Liver (tissue), 9 donors: ENCODE results near the gene CFAP61. TPM values are rescaled to one million over a fixed set of nuclear protein-coding genes. Genes with fewer than 3 reads are reported as not detected.

Source experiments
- DNase-seq: peaks from one replicate; pipeline ENCODE4 v3.0.0-alpha.2; 2017; ENCODE audit warnings: low spot score
- H3K27ac ChIP-seq, 2 donors: one replicate each; pipeline ENCODE4 v1.7.0; 2013; ENCODE audit warnings: inconsistent platforms in 2 of 2, low read length in 2 of 2, control low read depth in 1 of 2, low read depth in 1 of 2, mild to moderate bottlenecking in 1 of 2
- H3K27me3 ChIP-seq, 4 donors: one replicate each; pipeline versions ENCODE4 v1.6.1 to v1.7.0; 2013; ENCODE audit warnings: low read length in 3 of 4, inconsistent platforms in 1 of 4, mild to moderate bottlenecking in 1 of 4, moderate library complexity in 1 of 4; ENCODE audit not compliant: control insufficient read depth in 4 of 4, insufficient read depth in 4 of 4
- H3K36me3 ChIP-seq, 4 donors: one replicate each; pipeline versions ENCODE4 v1.6.1 to v1.7.0; 2013; ENCODE audit warnings: low read length in 3 of 4, mild to moderate bottlenecking in 3 of 4, low read depth in 1 of 4, moderate library complexity in 1 of 4; ENCODE audit not compliant: control insufficient read depth in 4 of 4, insufficient read depth in 3 of 4
- H3K4me1 ChIP-seq, 4 donors: one replicate each; pipeline versions ENCODE4 v1.6.1 to v1.7.0; 2013; ENCODE audit warnings: low read length in 3 of 4, mild to moderate bottlenecking in 3 of 4, moderate library complexity in 1 of 4; ENCODE audit not compliant: control insufficient read depth in 4 of 4, insufficient read depth in 4 of 4
- H3K4me3 ChIP-seq, 3 donors: one replicate each; pipeline versions ENCODE4 v1.6.1 to v1.7.0; 2013; ENCODE audit warnings: low read length in 3 of 3, control low read depth in 1 of 3, low read depth in 1 of 3, mild to moderate bottlenecking in 1 of 3
- H3K9ac ChIP-seq, 2 donors: one replicate each; pipeline ENCODE4 v1.7.0; 2013; ENCODE audit warnings: low read length in 2 of 2, mild to moderate bottlenecking in 2 of 2, moderate library complexity in 2 of 2, control low read depth in 1 of 2, low read depth in 1 of 2
- H3K9me3 ChIP-seq, 4 donors: one replicate each; pipeline versions ENCODE4 v1.6.1 to v1.7.0; 2013; ENCODE audit warnings: low read length in 3 of 4; ENCODE audit not compliant: control insufficient read depth in 4 of 4
- ATF3 ChIP-seq: IDR thresholded peaks from 2 replicates; pipeline ENCODE4 v1.6.1; 2016; ENCODE audit warnings: antibody characterized with exemption
- CTCF ChIP-seq: fragments of 150-350 bp; IDR thresholded peaks from 2 replicates; pipeline ENCODE4 v1.5.1; 2017; ENCODE audit warnings: improper control_type of control experiment, low read depth, low read length; ENCODE audit not compliant: missing input control
- EGR1 ChIP-seq, 2 donors: IDR thresholded peaks; 2 replicates each; pipeline ENCODE4 v1.6.1; 2016 to 2018; ENCODE audit warnings: antibody characterized with exemption in 2 of 2, low read depth in 2 of 2
- FOXA2 ChIP-seq: IDR thresholded peaks from 2 replicates; pipeline ENCODE4 v1.6.1; 2016; ENCODE audit warnings: antibody characterized with exemption
- MAX ChIP-seq: IDR thresholded peaks from 2 replicates; pipeline ENCODE4 v1.6.1; 2016; ENCODE audit warnings: antibody characterized with exemption
- NR2F2 ChIP-seq: IDR thresholded peaks from 2 replicates; pipeline ENCODE4 v1.6.1; 2016; ENCODE audit warnings: antibody characterized with exemption
- REST ChIP-seq: IDR thresholded peaks from 2 replicates; pipeline ENCODE4 v1.6.1; 2016; ENCODE audit warnings: antibody characterized with exemption, mild to moderate bottlenecking
- SP1 ChIP-seq: IDR thresholded peaks from 2 replicates; pipeline ENCODE4 v1.6.1; 2018; ENCODE audit warnings: antibody characterized with exemption, mild to moderate bottlenecking
- YY1 ChIP-seq: IDR thresholded peaks from 2 replicates; pipeline ENCODE4 v1.6.1; 2016; ENCODE audit warnings: antibody characterized with exemption, mild to moderate bottlenecking
- ZBTB33 ChIP-seq: IDR thresholded peaks from 2 replicates; pipeline ENCODE4 v1.6.1; 2016; ENCODE audit warnings: antibody characterized with exemption
- WGBS: extraction: QIAGEN DNeasy Blood & Tissue Kit; methylation state at CpG from one replicate; pipeline ENCODE4 v1.1.7; 2013; 5-methylcytosine and 5-hydroxymethylcytosine counted together
- polyA plus RNA-seq, 2 donors: library from polyadenylated mRNA; stranded (reverse) in 1 of 2; unstranded in 1 of 2; fragments of 200-250 nt in 1 of 2; fragments of >200 nt in 1 of 2; fragmentation: Nextera tagmentation in 1 of 2; extraction: Ambion mirVana in 1 of 2; gene quantifications; one replicate each; pipeline versions ENCODE4 v1.2.1 to v1.2.3, GENCODE V29; 2013 to 2015
- total RNA-seq, 2 donors: library from RNA; depleted of rRNA; stranded (reverse); fragments of >200 nt; gene quantifications; one replicate each; pipeline ENCODE4 v1.2.3, GENCODE V29; 2014
- donor health status: healthy.
- donor health status: healthy.
- donor health status: healthy.
- donor health status: healthy.
- donor health status: healthy.

CFAP61 gene
- total and polyA plus RNA-seq, 4 donors: 0.05 TPM; not detected in 3

- 80% methylated on average over 11 of the region's 11 CpGs for WGBS
- no peaks in the 10 kb centered on the region for H3K27me3 ChIP-seq
These were observed 159.7 kb downstream of the CFAP61 start for GRCh38 chr20:20211988-20212518.

GRCh38 chr20:20212675-20213096 is 160.4 kb downstream of the CFAP61 start:
- no peak for DNase-seq
- TF ChIP-seq SP1: no peak
- no peak for TF ChIP-seq ATF3
- TF ChIP-seq CTCF: no peak
- no peak for TF ChIP-seq REST
- TF ChIP-seq ZBTB33: no peak
- TF ChIP-seq EGR1 (IDR thresholded peaks at IDR 0.05; ENCODE audit: low read depth in 2 of 2): no peak
- TF ChIP-seq NR2F2: no peak
- TF ChIP-seq YY1: no peak
- TF ChIP-seq MAX: no peak
- no peak for TF ChIP-seq FOXA2
- no peak overlapping the region for H3K27ac ChIP-seq
- no peaks in the 10 kb centered on the region for H3K4me1 ChIP-seq
- peaks cover 0 to 2% (median 0%) of the 10 kb centered on the region in 4 donors for H3K9me3 ChIP-seq
- H3K9ac ChIP-seq: no peak overlapping the region
- H3K36me3 ChIP-seq: no peaks in the 10 kb centered on the region
- no peaks in the 10 kb centered on the region for H3K27me3 ChIP-seq
- no peak overlapping the region for H3K4me3 ChIP-seq
- 86% methylated on average over 5 of the region's 5 CpGs for WGBS

More at GRCh38 chr20:20211988-20212518, 159.7 kb downstream of the CFAP61 start:
- H3K9ac ChIP-seq: no peak overlapping the region
- H3K9me3 ChIP-seq: no peaks in the 10 kb centered on the region
- no peak overlapping the region for H3K4me3 ChIP-seq
- peaks cover 0 to 3% (median 0%) of the 10 kb centered on the region in 4 donors for H3K4me1 ChIP-seq
- no peak for DNase-seq
- TF ChIP-seq FOXA2 (no peak), YY1 (no peak), MAX (no peak)
- H3K27ac ChIP-seq: no peak overlapping the region
- H3K36me3 ChIP-seq: no peaks in the 10 kb centered on the region
